HEK293T (cell line): ENCODE measurements around the gene EIF1.

Experiments
- ARNT ChIP-seq: fragments of 450-650 bp; IDR thresholded peaks from 2 replicates; pipeline ENCODE4 v1.6.1; 2017; ENCODE audit warnings: mild to moderate bottlenecking
- BHLHE40 ChIP-seq: fragments of 450-650 bp; IDR thresholded peaks from 2 replicates; pipeline ENCODE4 v1.6.1; 2016; ENCODE audit warnings: mild to moderate bottlenecking, moderate library complexity, borderline replicate concordance
- FOXA1 ChIP-seq: fragments of 450-650 bp; IDR thresholded peaks from 2 replicates; pipeline ENCODE4 v1.6.1; 2016; ENCODE audit warnings: mild to moderate bottlenecking
- FOXK2 ChIP-seq: fragments of 450-650 bp; IDR thresholded peaks from 2 replicates; pipeline ENCODE4 v1.6.1; 2016; ENCODE audit warnings: mild to moderate bottlenecking
- FOXM1 ChIP-seq: fragments of 450-650 bp; IDR thresholded peaks from 2 replicates; pipeline ENCODE4 v1.6.1; 2017; ENCODE audit warnings: mild to moderate bottlenecking, borderline replicate concordance
- NFRKB ChIP-seq: fragments of 450-650 bp; IDR thresholded peaks from 2 replicates; pipeline ENCODE4 v1.6.1; 2016; ENCODE audit warnings: mild to moderate bottlenecking, moderate library complexity
- SP1 ChIP-seq: fragments of 450-650 bp; IDR thresholded peaks from 2 replicates; pipeline ENCODE4 v1.6.1; 2017
- SUZ12 ChIP-seq: fragments of 450-650 bp; IDR thresholded peaks from 2 replicates; pipeline ENCODE4 v1.6.1; 2016; ENCODE audit warnings: mild to moderate bottlenecking
- TARDBP ChIP-seq: fragments of 450-650 bp; IDR thresholded peaks from 2 replicates; pipeline ENCODE4 v1.6.1; 2016
- ZNF384 ChIP-seq: fragments of 450-650 bp; IDR thresholded peaks from 2 replicates; pipeline ENCODE4 v1.6.1; 2016

DNA sequence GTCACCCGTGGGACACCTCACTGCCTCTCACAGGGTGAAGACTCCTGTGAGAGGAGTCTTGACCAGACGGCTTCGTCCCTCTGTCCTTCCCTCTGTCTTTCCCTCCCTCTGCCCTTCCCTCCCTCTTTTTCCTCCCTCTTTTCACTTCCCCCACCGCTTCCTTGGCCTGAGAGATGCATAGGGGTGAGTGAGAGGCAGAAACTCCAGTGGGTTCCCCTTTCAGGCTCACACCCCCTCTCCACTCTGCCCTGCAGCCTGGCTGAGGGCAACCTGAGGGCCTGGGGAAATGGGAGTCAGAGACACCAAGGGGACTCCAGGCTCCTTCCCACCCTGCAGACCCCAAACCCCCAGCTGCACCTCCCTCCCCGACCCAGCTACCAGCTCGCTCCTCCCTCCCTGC, 49.7 kb upstream of the EIF1 start:
- TF ChIP-seq FOXM1 = no peak
- no peak for TF ChIP-seq BHLHE40
- no peak for TF ChIP-seq SUZ12
- no peak for TF ChIP-seq ARNT
- no peak for TF ChIP-seq SP1
- TF ChIP-seq TARDBP = no peak
- no peak for TF ChIP-seq NFRKB
- no peak for TF ChIP-seq ZNF384
- TF ChIP-seq FOXK2 = no peak
- TF ChIP-seq FOXA1 = no peak
